Tibial nerve (tissue), 3 donors: ENCODE measurements around the gene NUTM2G.
"Not testable (repeated sequence)": the region's sequence is repeated elsewhere in the genome, so short reads cannot be mapped to it uniquely, and the experiment has no call there.

ENCODE experiments used
- POLR2A ChIP-seq, 2 donors: fragments of 450-650 bp; IDR thresholded peaks; one replicate each; pipeline ENCODE4 v1.6.1; 2017; ENCODE audit warnings: antibody characterized with exemption in 2 of 2, mild to moderate bottlenecking in 2 of 2, moderate library complexity in 2 of 2
- TF ChIP-seq, protein P1 (sequence below), 5 experiments: fragments of 200-600 bp in 3 of 5; fragments of 450-650 bp in 2 of 5; sonication (generic) in 3 of 5; IDR thresholded peaks; one replicate each; pipeline ENCODE4 v1.5.1; 2016 to 2019; ENCODE audit warnings: antibody characterized with exemption in 5 of 5, mild to moderate bottlenecking in 3 of 5, moderate library complexity in 2 of 5

DNA sequence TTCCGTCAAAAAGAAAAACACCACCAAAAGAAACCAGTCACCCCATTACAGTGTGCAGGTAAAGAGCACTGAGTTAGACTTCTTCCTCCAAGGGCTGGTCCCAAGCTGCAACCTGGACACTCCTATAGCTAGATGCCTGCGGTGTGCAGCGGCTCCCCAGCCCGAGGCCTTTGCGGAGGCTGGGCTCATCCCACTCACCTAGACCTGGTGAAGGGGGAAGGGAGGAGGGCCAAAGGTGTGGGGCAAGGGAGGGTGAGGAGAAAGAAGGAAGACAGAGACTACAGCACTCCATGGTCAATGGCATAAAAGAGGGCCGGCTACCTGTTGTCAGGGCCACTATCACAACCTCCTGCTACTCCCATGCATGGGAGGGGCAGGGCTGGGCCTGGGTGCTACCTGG lies 12.1 kb upstream of the NUTM2G start:
- TF ChIP-seq POLR2A (IDR thresholded peaks at IDR 0.05) = not testable (repeated sequence)
- TF ChIP-seq, protein P1, sequence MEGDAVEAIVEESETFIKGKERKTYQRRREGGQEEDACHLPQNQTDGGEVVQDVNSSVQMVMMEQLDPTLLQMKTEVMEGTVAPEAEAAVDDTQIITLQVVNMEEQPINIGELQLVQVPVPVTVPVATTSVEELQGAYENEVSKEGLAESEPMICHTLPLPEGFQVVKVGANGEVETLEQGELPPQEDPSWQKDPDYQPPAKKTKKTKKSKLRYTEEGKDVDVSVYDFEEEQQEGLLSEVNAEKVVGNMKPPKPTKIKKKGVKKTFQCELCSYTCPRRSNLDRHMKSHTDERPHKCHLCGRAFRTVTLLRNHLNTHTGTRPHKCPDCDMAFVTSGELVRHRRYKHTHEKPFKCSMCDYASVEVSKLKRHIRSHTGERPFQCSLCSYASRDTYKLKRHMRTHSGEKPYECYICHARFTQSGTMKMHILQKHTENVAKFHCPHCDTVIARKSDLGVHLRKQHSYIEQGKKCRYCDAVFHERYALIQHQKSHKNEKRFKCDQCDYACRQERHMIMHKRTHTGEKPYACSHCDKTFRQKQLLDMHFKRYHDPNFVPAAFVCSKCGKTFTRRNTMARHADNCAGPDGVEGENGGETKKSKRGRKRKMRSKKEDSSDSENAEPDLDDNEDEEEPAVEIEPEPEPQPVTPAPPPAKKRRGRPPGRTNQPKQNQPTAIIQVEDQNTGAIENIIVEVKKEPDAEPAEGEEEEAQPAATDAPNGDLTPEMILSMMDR (IDR thresholded peaks at IDR 0.05) = not testable (repeated sequence)
